H9 (cell line): ENCODE results near the gene KCNQ2. TPM values are rescaled to one million over a fixed set of nuclear protein-coding genes. Genes with fewer than 3 reads are reported as not detected.

Experiments
- DNase-seq: peaks from one replicate; pipeline ENCODE4 v3.0.0-alpha.2; 2017
- H2AFZ ChIP-seq: one replicate; pipeline ENCODE4 v1.6.1; 2013; ENCODE audit warnings: mild to moderate bottlenecking, low read length, control low read depth, moderate library complexity
- H2AK5ac ChIP-seq: 2 replicates; pipeline ENCODE4 v1.6.1; 2013; ENCODE audit warnings: low read length, control low read depth, mixed read lengths; ENCODE audit not compliant: insufficient read length
- H2BK120ac ChIP-seq: one replicate; pipeline ENCODE4 v1.6.1; 2013; ENCODE audit warnings: low read depth, mild to moderate bottlenecking, low read length, control low read depth, inconsistent platforms; ENCODE audit not compliant: poor library complexity, severe bottlenecking
- H2BK12ac ChIP-seq: 2 replicates; pipeline ENCODE4 v1.6.1; 2013; ENCODE audit warnings: low read length, control low read depth, mixed read lengths, low read depth; ENCODE audit not compliant: insufficient read length
- H2BK15ac ChIP-seq: 2 replicates; pipeline ENCODE4 v1.6.1; 2013; ENCODE audit warnings: low read depth, low read length, control low read depth
- H2BK20ac ChIP-seq: one replicate; pipeline ENCODE4 v1.6.1; 2013; ENCODE audit warnings: low read depth, mild to moderate bottlenecking, low read length, control low read depth, inconsistent platforms; ENCODE audit not compliant: poor library complexity, severe bottlenecking
- H2BK5ac ChIP-seq: 2 replicates; pipeline ENCODE4 v1.6.1; 2013; ENCODE audit warnings: low read length, control low read depth, mixed read lengths; ENCODE audit not compliant: insufficient read length
- H3K14ac ChIP-seq: 2 replicates; pipeline ENCODE4 v1.6.1; 2013; ENCODE audit warnings: low read length, control low read depth; ENCODE audit not compliant: insufficient read depth
- H3K18ac ChIP-seq: 2 replicates; pipeline ENCODE4 v1.6.1; 2013; ENCODE audit warnings: low read depth, mild to moderate bottlenecking, mixed read lengths, low read length, control low read depth; ENCODE audit not compliant: insufficient read length
- H3K23ac ChIP-seq: 2 replicates; pipeline ENCODE4 v1.6.1; 2013; ENCODE audit warnings: low read length, control low read depth, mixed read lengths, low read depth; ENCODE audit not compliant: insufficient read length
- H3K23me2 ChIP-seq: 2 replicates; pipeline ENCODE4 v1.6.1; 2013; ENCODE audit warnings: low read depth, mild to moderate bottlenecking, mixed read lengths, low read length, control low read depth; ENCODE audit not compliant: insufficient read length, poor library complexity, severe bottlenecking
- H3K27ac ChIP-seq: 2 replicates; pipeline ENCODE4 v1.5.1; 2013; ENCODE audit warnings: low read length, control low read depth, mixed read lengths, low read depth; ENCODE audit not compliant: insufficient read length
- H3K27me3 ChIP-seq: 2 replicates; pipeline ENCODE4 v1.6.1; 2013; ENCODE audit warnings: low read length, control low read depth, inconsistent platforms; ENCODE audit not compliant: insufficient read depth
- H3K4ac ChIP-seq: 2 replicates; pipeline ENCODE4 v1.6.1; 2013; ENCODE audit warnings: low read depth, mild to moderate bottlenecking, control low read depth, inconsistent platforms, low read length, moderate library complexity
- H3K4me1 ChIP-seq: 2 replicates; pipeline ENCODE4 v1.6.1; 2013; ENCODE audit warnings: low read length, control low read depth, inconsistent platforms; ENCODE audit not compliant: insufficient read depth
- H3K4me2 ChIP-seq: 2 replicates; pipeline ENCODE4 v1.6.1; 2013; ENCODE audit warnings: low read length, control low read depth, mixed read lengths; ENCODE audit not compliant: insufficient read length, insufficient read depth
- H3K56ac ChIP-seq: 2 replicates; pipeline ENCODE4 v1.6.1; 2013; ENCODE audit warnings: low read depth, mild to moderate bottlenecking, mixed read lengths, low read length, control low read depth; ENCODE audit not compliant: insufficient read length
- H3K79me1 ChIP-seq: 2 replicates; pipeline ENCODE4 v1.6.1; 2013; ENCODE audit warnings: low read depth, mild to moderate bottlenecking, moderate library complexity, low read length, control low read depth, inconsistent platforms; ENCODE audit not compliant: insufficient read depth, poor library complexity, severe bottlenecking
- H3K79me2 ChIP-seq: 2 replicates; pipeline ENCODE4 v1.6.1; 2013; ENCODE audit warnings: low read length, control low read depth, inconsistent platforms; ENCODE audit not compliant: insufficient read depth
- H3K9ac ChIP-seq: 2 replicates; pipeline ENCODE4 v1.6.1; 2013; ENCODE audit warnings: low read length, control low read depth, mixed read lengths; ENCODE audit not compliant: insufficient read length; ENCODE audit errors: extremely low read depth
- H3K9me3 ChIP-seq: one replicate; pipeline ENCODE4 v1.6.1; 2013; ENCODE audit warnings: low read depth, low read length, inconsistent platforms; ENCODE audit not compliant: control insufficient read depth
- H3T11ph ChIP-seq: one replicate; pipeline ENCODE4 v1.6.1; 2013; ENCODE audit warnings: mild to moderate bottlenecking, low read length, control low read depth, inconsistent platforms
- H4K20me1 ChIP-seq: one replicate; pipeline ENCODE4 v1.6.1; 2013; ENCODE audit not compliant: control insufficient read depth, insufficient read length, insufficient read depth
- H4K5ac ChIP-seq: 2 replicates; pipeline ENCODE4 v1.6.1; 2013; ENCODE audit warnings: low read depth, mild to moderate bottlenecking, mixed read lengths, low read length, control low read depth; ENCODE audit not compliant: insufficient read length
- H4K8ac ChIP-seq: replicated peaks from 2 replicates; pipeline ENCODE4 v1.6.1; 2013; ENCODE audit warnings: low read length, control low read depth, mixed read lengths, low read depth; ENCODE audit not compliant: insufficient read length
- H4K91ac ChIP-seq: 2 replicates; pipeline ENCODE4 v1.6.1; 2013; ENCODE audit warnings: low read depth, mild to moderate bottlenecking, moderate library complexity, mixed read lengths, low read length, control low read depth; ENCODE audit not compliant: insufficient read length
- H3K27ac Mint-ChIP-seq, 3 experiments: 2 replicates in 2 of 3; 3 replicates in 1 of 3; pipeline ENCODE4 v1.8.0; 2020 to 2021; ENCODE audit warnings: mixed read lengths in 3 of 3, mild to moderate bottlenecking in 1 of 3, moderate library complexity in 1 of 3
- H3K27me3 Mint-ChIP-seq: 2 replicates; pipeline ENCODE4 v1.8.0; 2021; ENCODE audit warnings: low read depth, mild to moderate bottlenecking, moderate library complexity, mixed read lengths
- H3K36me3 Mint-ChIP-seq, 3 experiments: 2 replicates in 2 of 3; 3 replicates in 1 of 3; pipeline ENCODE4 v1.8.0; 2020 to 2021; ENCODE audit warnings: low read depth in 3 of 3, mixed read lengths in 3 of 3; ENCODE audit not compliant: insufficient read depth in 1 of 3
- H3K4me1 Mint-ChIP-seq, 2 experiments: 2 replicates each; pipeline ENCODE4 v1.8.0; 2020; ENCODE audit warnings: mixed read lengths in 2 of 2
- H3K4me3 Mint-ChIP-seq, 2 experiments: 2 replicates in 1 of 2; 3 replicates in 1 of 2; pipeline ENCODE4 v1.8.0; 2020 to 2021; ENCODE audit warnings: mild to moderate bottlenecking in 2 of 2, mixed read lengths in 2 of 2, moderate library complexity in 1 of 2
- H3K9me3 Mint-ChIP-seq, 2 experiments: 2 replicates in 1 of 2; 3 replicates in 1 of 2; pipeline ENCODE4 v1.8.0; 2020; ENCODE audit warnings: mild to moderate bottlenecking in 2 of 2, mixed read lengths in 2 of 2, moderate library complexity in 1 of 2
- WGBS: extraction: QIAGEN DNeasy Blood & Tissue Kit; methylation state at CpG from one replicate; pipeline ENCODE4 v1.1.7; 2013; ENCODE audit warnings: missing lambda C conversion rate, low lambda C conversion rate, mixed read lengths; ENCODE audit not compliant: insufficient read length; ENCODE audit errors: extremely low coverage; 5-methylcytosine and 5-hydroxymethylcytosine counted together
- total RNA-seq: library from RNA; stranded (reverse); gene quantifications from 2 replicates; pipeline ENCODE4 v1.2.1, GENCODE V29; 2021
- TF ChIP-seq, protein P1 (sequence below): fragments of 200-600 bp; sonication (generic); conservative IDR thresholded peaks from 3 replicates; pipeline ENCODE4 v1.8.0; 2021; ENCODE audit warnings: antibody characterized with exemption, mild to moderate bottlenecking

KCNQ2 gene
- total RNA-seq, 1 experiment from 2014 or later = 69.2 TPM

DNA sequence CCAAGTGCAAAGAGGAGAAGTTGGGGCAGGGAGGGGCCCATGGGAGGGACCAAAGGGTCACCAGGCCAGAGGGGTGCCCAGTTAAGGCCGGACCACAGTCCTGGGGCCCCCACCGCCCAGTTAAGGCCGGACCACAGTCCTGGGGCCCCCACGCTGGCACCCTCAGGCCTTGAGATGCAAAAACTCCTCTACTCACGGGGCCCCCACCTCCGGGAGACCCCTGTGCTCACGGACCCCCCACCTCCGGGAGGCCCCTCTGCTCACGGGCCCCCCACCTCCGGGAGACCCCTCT, 16.9 kb downstream of the KCNQ2 start:
- no peak overlapping the region for H3K56ac ChIP-seq
- no peak overlapping the region for H2BK20ac ChIP-seq
- no peaks in the 10 kb centered on the region; the same call in 1 of the 2 replicates for H3K4me1 ChIP-seq
- Mint-ChIP-seq H3K36me3 (peaks cover 0 to 14% (median 1%) of the 10 kb centered on the region in 3 experiments; a peak in 3 of 7 replicates), H3K9me3 (no peaks in the 10 kb centered on the region), H3K4me1 (peaks cover 19 to 41% of the 10 kb centered on the region in 2 experiments), H3K27me3 (no peaks in the 10 kb centered on the region), H3K4me3 (no peak overlapping the region; a peak in 1 of 5 replicates), H3K27ac (no peak overlapping the region; a peak in 1 of 7 replicates)
- TF ChIP-seq, protein P1, sequence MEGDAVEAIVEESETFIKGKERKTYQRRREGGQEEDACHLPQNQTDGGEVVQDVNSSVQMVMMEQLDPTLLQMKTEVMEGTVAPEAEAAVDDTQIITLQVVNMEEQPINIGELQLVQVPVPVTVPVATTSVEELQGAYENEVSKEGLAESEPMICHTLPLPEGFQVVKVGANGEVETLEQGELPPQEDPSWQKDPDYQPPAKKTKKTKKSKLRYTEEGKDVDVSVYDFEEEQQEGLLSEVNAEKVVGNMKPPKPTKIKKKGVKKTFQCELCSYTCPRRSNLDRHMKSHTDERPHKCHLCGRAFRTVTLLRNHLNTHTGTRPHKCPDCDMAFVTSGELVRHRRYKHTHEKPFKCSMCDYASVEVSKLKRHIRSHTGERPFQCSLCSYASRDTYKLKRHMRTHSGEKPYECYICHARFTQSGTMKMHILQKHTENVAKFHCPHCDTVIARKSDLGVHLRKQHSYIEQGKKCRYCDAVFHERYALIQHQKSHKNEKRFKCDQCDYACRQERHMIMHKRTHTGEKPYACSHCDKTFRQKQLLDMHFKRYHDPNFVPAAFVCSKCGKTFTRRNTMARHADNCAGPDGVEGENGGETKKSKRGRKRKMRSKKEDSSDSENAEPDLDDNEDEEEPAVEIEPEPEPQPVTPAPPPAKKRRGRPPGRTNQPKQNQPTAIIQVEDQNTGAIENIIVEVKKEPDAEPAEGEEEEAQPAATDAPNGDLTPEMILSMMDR = no peak
- no peak overlapping the region for H2BK120ac ChIP-seq
- H3K9me3 ChIP-seq = no peaks in the 10 kb centered on the region
- no peaks in the 10 kb centered on the region for H4K20me1 ChIP-seq
- no peak overlapping the region for H3K9ac ChIP-seq
- no peak overlapping the region for H3K4ac ChIP-seq
- DNase-seq = no peak
- no peak overlapping the region for H2AK5ac ChIP-seq
- H4K5ac ChIP-seq = no peak overlapping the region
- no peak overlapping the region for H2AFZ ChIP-seq
- H2BK15ac ChIP-seq = no peak overlapping the region
- no peaks in the 10 kb centered on the region; the same call in 1 of the 2 replicates for H3K79me2 ChIP-seq
- H3K27me3 ChIP-seq = no peaks in the 10 kb centered on the region
- no peak overlapping the region for H3K4me2 ChIP-seq
- no peak overlapping the region for H4K8ac ChIP-seq
- H3K14ac ChIP-seq = no peak overlapping the region
- no peaks in the 10 kb centered on the region for H3K23me2 ChIP-seq
- H2BK5ac ChIP-seq = no peak overlapping the region
- H3K18ac ChIP-seq = no peak overlapping the region
- no CpG with 5 or more reads among the region's 10 CpGs for WGBS
- no peak overlapping the region for H3K23ac ChIP-seq
- peaks cover 3% of the 10 kb centered on the region for H3K79me1 ChIP-seq
- no peak overlapping the region for H3T11ph ChIP-seq
- H3K27ac ChIP-seq = no peak overlapping the region
- H4K91ac ChIP-seq = no peak overlapping the region
- H2BK12ac ChIP-seq = no peak overlapping the region
